GM21786 (cell line): Measurements from ENCODE around the gene TMEM9.
A peak's percentile ranks its signal among the peaks of the same experiment; 100 is the strongest.

Source experiments
- ATAC-seq: cut with Tn5 transposase; IDR thresholded peaks from one replicate; pipeline ENCODE4 v1.9.1; 2021; ENCODE audit not compliant: unreplicated experiment

Gene TMEM9

GRCh38 chr1:201154389-201155165 is at the start of gene TMEM9:
TMEM9 (minus strand) TSS chr1:201154474; CDS start chr1:201153923, 551 bp downstream.
- peak; percentile 98 for ATAC-seq

DNA sequence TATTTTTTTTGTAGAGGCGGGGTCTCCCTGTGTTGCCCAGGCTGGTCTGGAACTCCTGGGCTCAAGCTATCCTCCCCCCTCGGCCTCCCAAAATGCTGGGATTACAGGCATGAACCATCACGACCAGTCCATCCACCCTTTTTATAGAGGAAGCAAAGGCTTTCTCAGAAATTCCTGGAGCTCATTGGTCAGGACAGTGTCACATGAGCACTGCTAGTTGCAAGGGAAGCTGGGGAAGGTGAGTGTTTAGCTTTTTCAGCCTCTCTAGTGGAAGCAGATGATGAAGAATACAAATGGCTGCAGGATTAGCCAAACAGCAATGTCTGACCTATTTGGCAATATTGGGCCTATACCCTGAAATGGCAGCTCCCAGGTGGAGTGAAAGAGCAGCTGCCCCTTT is 44.3 kb upstream of the TMEM9 start:
- no peak for ATAC-seq

DNA sequence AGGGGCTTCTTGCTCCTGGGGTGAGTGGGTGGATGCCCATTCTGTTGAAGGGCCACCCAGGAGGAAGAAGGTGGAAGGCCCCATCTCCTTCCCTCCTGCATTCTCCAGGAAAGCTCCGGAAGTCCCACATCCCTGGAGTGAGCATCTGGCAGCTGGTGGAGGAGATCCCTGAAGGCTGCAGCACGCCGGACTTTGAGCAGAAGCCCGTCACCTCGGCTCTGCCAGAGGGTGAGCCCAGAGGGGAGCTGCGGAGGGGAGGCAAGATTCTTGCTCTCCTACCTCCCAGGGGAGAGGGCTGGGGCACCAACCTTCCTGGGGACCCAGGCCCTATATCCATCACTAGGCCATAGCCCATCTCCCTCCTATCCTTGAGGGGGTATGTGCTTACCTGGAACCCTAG is 39.8 kb upstream of the TMEM9 start:
- no peak for ATAC-seq

DNA sequence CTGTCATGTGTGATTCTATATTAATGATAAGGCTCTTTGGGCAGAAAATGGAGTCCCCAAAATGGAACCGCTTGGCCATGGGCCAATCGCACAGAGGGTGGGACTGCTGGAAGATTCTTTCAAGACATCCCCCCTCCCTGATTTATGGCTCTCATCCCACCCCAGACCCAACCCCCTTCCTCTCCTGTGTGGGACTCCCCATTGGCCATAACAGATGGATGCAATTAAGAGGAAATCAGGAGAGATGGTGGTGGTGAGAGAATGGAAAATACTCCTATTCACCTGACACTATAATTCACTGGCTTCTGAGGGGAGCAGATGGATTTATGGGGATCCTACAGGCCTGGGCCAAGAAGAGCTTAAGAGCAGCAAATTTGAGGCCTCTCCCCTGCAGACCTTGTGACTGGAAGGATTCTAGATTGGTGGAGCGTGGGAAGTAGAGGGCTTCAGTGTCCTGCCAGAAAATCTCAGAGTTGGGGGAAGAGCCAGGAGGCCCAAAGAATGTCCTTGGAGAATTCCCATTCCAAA is 38.1 kb upstream of the TMEM9 start:
- ATAC-seq: no peak

- no peak for ATAC-seq
These were observed 37.5 kb upstream of the TMEM9 start for GRCh38 chr1:201191653-201192260.

DNA sequence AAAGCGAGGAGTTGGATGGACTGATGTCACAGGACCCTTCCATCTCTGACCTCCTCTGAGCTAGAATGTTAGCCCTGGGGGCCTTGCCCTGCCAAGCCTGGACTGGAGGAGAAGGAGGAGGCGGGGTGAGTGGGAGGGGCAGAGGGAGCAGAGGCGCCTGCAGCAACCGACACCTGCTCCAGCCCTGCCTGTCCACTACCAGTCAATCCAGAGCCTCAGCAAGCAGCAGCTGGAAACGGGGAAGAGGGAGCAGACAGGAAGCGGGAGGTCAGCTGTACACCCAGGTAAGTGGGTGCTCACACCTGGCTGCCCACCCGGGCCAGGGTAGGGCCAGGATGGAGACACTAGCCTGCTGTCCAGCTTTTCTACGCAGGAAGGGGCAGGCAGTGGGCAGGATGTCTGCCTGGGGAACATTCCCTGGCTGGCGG is 36.4 kb upstream of the TMEM9 start, which contains the start of gene IGFN1:
IGFN1 (plus strand) TSS at position 201 of the 428 bp plus-strand sequence. CDS start 2,470 bp downstream, outside the sequence.
- no peak for ATAC-seq

DNA sequence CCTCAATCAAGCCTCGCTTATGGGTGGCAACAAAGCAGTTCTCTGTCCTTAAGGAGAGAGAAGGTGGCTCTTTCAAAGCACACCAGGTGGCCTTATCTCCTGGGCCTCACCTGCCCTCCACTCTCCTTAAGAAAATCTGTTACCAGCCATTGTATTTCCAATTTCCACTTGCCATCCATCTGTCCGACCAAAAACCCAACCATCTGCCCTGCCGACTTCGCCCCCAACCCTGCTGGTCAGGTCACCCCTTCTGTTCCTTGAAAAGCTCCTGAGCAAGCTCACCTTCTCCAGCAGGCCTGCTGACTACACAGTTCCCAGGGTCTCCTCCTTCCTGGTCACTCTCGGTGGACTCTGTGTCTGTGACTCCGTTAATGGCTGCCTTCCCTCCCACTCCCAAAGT is 35.7 kb upstream of the TMEM9 start:
- no peak for ATAC-seq

- no peak for ATAC-seq
These were observed 34.8 kb upstream of the TMEM9 start for GRCh38 chr1:201189085-201189484.

DNA sequence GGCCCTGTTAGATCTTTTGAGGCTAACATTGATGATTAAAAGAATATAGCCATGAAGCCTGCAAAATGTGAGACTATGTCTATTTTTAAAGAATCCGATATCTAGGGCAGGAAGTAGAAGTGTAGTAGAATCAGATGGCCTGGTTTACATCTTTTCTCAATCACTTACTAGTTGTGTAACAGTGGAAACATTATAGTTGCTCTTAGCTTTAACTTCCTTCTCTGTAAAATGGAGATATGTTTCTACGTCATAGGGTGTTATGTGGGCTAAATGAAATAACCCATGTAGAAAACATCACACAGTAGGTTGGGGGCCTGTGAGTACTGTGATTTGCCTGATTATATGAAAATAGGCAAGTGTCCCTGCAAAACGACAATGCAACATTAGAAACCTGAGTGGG is 31.9 kb upstream of the TMEM9 start:
- no peak for ATAC-seq

- no peak for ATAC-seq
These were observed 31.4 kb upstream of the TMEM9 start for GRCh38 chr1:201185527-201186128.

DNA sequence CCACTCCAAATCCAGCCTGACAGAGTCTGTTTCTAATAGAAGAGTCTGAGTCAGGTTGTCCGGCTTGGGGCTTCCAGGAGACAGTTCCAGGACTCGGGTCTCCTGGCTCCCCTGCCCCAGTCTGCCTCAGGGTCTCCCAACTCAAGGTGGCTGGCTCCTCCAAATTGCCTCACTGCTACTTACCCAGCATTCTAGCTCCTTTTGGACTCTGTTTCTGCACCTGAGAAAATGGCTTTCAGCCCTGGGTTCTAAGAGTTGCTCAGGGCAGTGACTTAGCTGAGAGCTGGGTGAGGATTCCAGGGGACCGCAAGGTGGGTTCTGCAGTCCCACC is 30.8 kb upstream of the TMEM9 start:
- no peak for ATAC-seq

DNA sequence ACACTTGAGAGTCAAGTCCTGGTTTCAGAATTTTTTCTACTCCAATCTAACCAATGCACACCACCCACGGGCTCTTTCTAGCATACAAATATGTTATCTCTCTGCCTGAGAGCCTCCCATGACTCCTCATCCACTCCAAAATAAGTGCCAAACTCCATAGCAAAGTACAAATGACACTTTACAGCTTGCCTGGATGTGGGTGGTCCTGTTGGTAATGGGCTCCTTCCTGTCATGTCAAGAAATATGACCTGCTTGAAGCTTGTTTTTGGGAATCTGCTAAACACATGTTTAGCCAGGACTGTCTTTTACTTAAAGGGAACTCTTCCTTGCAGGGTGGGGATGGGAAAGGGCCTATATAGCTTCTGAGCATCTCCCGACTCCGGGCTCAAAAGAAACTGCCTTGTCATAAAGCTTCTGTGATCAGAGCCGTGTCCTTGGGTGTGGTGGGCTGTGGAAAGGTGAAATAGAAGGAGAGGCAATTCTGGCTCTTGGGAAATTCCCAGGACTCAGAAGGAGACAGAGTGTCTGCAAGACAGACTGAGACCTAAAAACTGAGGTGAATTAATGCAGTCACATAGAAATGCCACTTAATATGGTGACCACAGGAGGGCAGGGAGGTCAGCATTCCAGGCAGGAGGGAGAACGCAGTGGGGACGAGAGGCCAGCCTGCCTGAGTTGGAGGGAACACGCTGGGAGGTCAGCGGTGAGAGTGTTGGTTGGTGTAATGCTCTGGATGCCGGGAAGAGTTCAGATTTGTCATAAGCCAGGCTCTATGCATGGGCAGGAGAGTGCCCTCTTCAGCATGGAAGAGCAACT is 30.2 kb upstream of the TMEM9 start:
- ATAC-seq: no peak

- ATAC-seq: no peak
These were observed 29.5 kb upstream of the TMEM9 start for GRCh38 chr1:201183753-201184152.

DNA sequence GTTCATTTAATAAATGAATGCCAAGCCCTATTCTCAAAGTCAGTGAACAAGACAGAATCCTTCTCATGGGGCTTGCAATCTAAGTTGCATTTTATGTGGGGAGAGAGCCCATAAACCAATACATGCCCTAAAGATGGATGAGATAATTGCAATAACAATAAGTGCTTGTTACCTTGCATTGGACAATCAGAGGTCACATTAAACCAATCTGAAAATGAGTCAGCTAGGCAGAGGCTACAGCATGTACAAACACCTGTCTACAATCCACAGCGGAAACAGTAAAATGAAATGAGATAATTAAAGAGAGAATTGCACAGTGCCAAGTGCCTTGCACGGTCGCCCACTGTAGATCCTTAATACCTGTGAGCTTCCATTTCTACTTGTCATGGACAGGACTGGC is 28.9 kb upstream of the TMEM9 start:
- ATAC-seq: no peak

DNA sequence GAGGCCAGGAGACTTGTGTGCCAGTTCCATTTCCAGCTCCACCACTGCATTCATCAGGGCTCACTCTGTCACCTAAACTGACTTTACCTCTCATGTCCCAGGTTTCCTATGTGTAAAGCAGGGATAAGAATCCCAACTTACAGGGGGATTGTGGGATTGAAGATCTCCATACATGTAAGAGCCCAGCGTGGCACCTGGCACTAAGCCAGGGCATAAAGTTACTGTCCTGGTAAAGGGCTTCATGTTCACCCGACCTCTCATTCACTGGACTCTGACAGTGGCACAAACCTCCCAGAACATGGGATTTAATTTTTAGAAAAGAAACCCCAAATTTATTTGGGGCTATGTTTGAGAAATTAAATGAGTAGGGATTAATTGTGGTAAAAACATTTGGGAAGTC is 27.5 kb upstream of the TMEM9 start:
- ATAC-seq: no peak

DNA sequence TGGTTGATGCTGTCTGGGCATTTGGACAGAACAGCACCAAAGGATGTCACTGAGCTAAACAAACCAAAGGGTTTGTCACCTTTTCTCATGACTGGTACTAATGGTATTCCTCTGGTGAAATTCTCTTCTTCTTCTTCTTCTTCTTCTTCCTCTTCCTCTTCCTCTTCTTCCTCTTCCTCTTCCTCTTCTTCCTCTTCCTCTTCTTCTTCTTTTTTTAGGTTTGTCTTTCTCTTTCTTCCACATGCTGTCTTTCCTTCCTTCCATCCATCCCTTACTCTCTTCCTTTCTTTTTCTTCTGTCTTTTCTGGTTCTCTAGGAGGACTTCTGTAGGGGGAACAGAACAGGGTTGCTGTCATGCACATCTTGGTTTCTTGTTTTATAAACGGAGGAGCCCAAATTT is 27.0 kb upstream of the TMEM9 start:
- no peak for ATAC-seq

DNA sequence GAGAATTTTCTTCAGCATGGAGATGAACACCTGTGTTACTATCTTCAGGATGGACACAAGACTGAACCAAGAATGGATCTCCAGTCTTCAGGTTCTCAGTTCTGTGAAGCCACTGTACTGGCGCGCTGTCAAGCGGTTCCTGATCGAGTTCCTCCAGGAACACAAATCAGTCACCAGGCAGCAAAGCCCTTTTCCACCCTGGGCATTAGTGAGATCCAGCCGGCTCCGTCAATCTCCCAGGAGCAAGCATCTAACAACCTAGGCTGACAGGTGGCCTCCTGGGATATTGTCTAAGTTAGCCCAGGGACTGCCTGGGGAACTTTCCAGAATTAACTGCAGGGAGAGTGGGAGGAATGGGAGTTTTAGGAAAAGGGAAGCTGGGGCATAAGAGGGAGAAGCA is 26.6 kb upstream of the TMEM9 start:
- ATAC-seq: no peak

DNA sequence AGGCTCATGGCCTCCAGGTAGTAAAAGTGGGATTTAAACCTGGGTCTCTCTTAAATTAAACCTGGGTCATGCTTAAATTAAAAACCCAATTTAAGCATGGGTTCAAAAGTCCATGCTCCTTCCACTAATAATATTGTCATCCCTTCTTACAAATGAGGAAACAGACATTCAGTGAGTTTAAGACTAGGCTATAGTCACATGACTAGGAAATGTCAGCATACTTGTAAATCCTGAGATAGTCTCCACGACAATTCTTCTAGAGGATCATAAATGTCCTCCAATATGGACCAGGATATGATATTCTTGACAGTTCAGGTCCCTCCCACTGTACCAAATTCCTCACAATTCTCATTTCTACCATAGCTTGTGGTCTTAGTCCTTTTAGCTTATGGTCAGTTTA is 25.9 kb upstream of the TMEM9 start:
- ATAC-seq: no peak

GRCh38 chr1:201178718-201179117 is 24.4 kb upstream of the TMEM9 start:
- no peak for ATAC-seq

GRCh38 chr1:201176940-201177339 is 22.7 kb upstream of the TMEM9 start:
- no peak for ATAC-seq

GRCh38 chr1:201175820-201176500 is 21.7 kb upstream of the TMEM9 start:
- no peak for ATAC-seq
